Jurkat, Clone E6-1 (cell line): ENCODE measurements around the gene TOLLIP.
A peak's percentile ranks its signal among the peaks of the same experiment; 100 is the strongest.
"Not testable (repeated sequence)": the region's sequence is repeated elsewhere in the genome, so short reads cannot be mapped to it uniquely, and the experiment has no call there.

Experiments used
- DNase-seq: peaks from one replicate; pipeline ENCODE4 v3.0.0-alpha.2; 2011; ENCODE audit warnings: low read depth, low spot score
- H3K4me3 ChIP-seq: 2 replicates; pipeline ENCODE4 v1.5.1; 2011; ENCODE audit warnings: mild to moderate bottlenecking, low read length, control low read depth, moderate library complexity

The TOLLIP gene

DNA sequence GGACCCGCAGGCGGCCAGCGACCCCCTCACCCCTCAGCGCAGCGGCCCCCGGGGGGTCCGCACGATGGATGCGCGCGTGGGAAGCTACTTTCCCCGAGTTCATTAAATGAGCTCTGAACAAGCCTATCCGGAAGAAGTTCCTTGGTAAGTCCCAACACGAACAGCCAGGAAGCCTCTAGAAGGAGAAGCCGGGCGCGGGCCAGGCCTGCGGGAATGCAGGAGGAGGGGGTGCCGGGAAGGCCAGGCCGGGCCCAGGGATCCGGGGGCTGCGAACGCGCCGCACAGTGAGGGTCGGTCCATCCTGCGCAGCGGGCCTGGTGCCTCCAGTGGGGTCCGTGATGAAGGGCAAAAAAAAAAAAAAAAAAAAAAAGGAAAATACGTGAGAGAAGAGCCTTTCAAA is 36.9 kb downstream of the TOLLIP start:
- DNase-seq, result no peak

DNA sequence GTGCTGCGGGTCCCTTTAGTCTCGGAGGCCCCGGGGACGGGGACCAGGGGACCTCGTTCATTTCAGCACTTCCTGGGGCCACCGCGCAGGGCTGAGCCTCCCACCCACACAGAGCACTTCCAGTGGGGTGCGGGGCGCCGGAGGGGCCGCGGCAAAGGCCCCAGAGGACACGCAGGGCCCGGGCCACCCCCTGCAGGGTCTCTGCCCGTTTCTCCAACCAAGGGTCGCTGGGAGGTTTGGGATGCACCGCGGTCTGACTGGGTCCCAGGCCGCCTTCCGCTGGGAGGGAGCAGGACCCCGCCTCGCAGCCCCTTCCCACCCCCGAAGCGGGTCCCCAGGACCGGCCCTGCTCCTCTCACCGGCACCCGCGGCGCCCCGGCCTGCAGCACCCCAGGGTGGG is 37.5 kb downstream of the TOLLIP start:
- no peak overlapping the region for H3K4me3 ChIP-seq
- DNase-seq, result no peak

More for the DNA sequence above, 36.9 kb downstream of the TOLLIP start:
- H3K4me3 ChIP-seq, result no peak overlapping the region

DNA sequence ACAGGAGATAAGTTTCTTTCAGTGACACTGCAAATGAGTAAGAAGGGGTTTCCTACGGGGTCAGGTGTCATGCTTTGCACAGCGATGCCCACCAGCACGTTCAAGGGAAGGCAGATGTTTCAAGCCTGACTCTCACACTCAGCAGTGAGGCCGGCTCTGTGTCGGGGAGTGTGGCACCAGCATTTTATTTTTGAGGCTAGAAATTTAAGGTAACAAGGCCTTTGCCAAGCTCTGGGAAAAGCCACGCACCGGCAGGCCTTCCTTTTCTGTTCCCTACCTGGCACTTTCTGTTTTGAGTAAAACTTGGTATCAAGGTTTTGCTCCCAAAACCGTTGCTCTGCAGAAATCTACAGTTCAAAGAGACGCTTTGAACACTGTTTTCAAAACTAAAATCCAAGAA is 38.0 kb downstream of the TOLLIP start:
- no peak for DNase-seq
- no peak overlapping the region for H3K4me3 ChIP-seq

DNA sequence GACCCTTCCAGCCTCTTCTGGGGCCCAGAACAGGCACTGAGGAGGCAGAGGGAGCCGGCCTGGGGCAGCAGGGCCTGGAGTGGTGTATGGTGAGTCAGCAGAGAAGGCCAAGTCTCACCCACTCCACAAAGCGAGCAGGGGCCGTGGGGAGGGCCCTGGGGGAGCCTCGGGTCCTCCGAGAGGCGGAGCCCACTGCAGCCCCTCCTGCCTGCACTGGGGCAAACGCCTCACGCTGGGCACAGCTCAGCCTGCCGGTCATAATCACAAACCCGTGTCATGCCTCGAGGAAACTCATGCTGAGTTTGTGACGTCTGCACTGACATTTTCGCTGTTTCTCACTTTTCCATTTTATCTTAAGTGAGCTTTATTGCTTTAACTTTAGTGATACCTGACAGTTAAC is 38.4 kb downstream of the TOLLIP start:
- H3K4me3 ChIP-seq, result no peak overlapping the region
- DNase-seq, result no peak

DNA sequence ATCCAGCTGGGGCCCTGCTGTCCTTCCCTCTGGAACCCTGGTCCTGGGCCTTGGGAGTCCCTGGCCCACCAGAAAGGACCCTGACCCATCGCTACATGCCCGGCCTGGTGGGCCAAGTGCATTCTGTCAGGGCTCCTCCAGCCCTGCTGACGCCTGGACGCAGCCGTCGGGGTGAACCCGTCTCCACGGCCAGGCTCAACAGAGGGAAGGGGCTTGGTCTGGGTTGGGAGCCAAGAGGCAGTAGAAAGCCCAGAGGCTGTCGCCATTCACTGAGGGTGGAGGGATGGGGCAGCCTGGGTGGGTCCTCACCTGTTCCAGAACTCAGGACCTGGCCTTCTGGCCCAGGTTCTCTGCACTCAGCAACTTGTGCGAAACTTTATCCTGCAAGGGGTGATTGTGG is 39.0 kb downstream of the TOLLIP start:
- no peak for DNase-seq
- H3K4me3 ChIP-seq, result no peak overlapping the region

DNA sequence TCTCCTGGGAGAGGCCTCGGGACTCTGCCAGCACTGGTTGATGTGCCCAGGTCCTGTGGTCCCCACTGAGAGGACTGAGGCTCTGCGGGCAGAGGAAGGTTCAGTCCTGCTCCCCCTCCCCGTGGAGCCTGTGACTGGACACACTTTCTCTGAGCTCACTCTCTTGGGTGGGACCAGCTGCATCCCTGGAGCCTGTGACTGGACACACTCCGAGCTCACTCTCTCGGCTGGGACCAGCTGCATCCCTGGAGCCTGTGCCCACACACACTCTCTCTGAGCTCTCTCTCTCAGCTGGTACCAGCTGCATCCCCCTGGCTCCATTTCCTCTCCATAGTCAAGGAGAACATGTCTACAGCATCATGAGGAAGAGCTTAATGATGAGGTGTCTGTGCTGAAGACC is 39.5 kb downstream of the TOLLIP start:
- DNase-seq, result no peak
- no peak overlapping the region for H3K4me3 ChIP-seq

DNA sequence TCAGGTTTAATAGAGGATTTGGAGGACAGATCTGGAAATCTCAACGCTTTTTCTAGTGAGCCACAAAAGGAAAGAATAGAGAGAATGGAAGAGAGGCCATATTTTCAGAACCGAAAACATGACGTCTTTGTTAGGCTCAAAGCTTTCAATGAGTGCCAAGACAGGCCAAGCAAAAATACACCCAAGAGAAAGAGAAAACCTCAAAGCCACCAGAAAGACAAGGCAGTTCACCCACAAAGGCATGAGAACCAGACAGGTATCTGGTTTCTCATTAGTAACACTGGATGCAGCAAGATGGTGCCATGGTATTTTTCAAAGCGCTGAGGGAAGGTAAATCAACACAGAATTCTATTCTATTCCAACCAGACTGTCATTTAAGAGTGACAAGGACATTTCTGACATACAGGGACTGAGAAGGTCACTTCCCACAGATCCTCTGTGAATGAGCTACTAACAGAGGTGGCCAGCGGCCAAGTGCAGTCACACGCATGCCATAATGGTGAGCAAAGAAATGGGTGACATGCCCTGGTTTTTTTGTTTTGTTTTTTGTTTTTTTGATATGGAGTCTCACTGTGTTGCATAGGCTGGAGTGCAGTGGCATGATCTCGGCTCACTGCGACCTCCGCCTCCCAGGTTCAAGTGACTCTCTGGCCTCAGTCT is 41.9 kb downstream of the TOLLIP start:
- DNase-seq, result peak; percentile 60
- no peak overlapping the region for H3K4me3 ChIP-seq

DNA sequence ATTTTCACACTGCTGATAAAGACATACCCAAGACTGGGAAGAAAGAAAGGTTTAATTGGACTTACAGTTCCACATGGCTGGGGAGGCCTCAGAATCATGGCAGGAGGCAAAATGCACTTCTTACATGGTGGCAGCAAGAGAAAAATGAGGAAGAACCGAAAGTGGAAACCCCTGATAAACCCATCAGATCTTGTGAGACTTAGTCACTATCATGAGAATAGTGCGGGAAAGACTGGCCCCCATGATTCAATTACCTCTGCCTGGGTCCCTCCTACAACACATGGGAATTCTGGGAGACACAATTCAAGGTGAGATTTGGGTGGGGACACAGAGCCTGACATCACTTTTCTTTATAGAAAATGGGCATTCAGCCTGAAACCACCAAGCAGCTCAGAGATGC is 42.5 kb downstream of the TOLLIP start:
- H3K4me3 ChIP-seq, DNase-seq: not testable (repeated sequence)

DNA sequence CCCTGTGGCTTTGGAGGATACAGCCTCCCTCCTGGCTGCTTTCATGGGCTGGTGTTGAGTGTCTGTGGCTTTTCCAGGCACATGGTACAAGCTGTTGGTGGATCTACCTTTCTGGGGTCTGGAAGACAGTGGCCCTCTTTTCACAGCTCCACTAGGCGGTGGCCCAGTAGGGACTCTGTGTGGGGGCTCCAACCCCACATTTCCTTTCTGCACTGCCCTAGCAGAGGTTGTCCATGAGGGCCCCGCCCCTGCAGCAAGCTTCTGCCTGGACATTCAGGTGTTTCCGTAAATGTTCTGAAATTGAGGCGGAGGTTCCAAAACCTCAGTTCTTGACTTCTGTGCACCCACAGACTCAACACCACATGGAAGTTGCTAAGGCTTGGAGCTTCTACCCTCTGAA is 44.0 kb downstream of the TOLLIP start:
- H3K4me3 ChIP-seq, DNase-seq: not testable (repeated sequence)

DNA sequence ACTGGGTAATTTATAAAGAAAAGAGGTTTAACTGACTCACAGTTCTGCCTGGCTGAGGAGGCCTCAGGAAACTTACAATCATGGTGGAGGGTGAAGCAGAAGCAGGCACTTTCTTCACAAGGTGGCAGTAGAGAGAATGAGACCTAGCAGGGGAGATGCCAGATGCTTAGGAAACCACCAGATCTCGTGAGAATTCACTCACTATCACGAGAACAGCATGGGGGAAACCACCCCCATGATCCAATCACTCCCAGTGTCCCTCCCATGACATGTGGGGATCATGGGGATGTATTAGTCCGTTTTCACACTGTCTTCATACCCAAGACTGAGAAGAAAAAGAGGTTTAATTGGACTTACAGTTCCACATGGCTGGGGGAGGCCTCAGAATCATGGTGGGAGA is 45.0 kb downstream of the TOLLIP start:
- DNase-seq, result peak; percentile 44
- H3K4me3 ChIP-seq, result not testable (repeated sequence)

DNA sequence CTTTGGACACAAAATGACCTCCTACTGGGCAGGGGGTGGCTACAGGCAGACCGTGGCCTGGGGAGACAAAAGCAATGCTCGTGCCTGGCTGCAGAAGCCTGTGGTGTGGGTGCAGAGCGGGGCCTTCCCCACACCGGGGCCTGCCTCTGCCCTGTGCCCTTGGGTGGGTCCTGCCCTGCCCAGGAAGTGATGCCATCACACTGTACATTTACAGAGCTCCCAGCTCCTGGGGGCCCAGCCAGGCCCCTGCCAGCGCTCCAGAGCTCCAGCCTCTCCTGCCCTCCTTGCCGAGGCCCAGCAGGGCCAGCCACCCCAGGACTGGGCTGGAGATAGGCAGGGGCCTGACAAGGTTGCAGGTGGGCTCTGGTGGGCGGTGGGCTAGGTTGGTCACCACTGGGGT is 46.4 kb downstream of the TOLLIP start:
- no peak for DNase-seq
- H3K4me3 ChIP-seq, result peak overlapping the region; percentile 66

DNA sequence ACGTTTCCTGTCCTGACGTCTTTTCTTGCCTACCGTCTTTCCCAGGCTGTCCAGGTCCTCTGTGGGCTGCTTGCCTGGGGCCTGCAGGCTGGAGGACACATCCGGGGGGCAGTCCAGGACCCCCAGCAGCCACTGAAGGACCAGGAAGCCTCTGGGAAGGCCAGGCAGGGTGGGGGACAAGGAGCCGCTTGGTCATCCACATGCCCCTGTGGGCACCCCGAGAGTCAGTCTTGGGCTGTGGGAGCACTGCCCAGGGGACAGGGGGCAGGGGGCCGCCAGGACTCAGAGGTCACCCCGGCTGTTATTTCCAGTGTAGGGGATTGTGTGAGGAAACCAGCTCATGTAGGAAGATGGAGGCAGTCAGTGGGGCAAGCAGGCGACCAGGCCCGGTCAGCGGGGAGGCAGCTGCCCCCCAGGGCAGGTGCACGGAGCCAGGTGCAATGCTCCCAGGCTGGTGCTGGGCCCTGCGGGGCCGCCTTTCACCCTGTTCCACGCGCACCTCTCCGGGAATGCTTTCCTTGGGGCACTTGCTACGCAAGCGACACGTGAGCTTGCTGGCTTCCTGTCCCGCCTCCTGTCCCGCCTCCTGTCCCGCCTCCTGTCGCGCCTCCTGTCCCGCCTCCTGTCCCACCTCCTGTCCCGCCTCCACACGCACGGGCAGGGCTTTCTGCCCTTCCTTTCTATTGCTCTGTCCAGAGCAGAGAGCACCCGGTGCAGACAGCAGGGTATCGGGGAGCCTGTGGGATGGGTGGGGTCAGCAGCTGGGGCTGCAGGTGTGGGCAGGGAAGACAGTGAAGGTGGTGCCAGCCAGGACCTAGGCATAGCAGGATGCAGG is 47.0 kb downstream of the TOLLIP start:
- peak overlapping the region; percentile 66 for H3K4me3 ChIP-seq
- DNase-seq, result peak; percentile 80

DNA sequence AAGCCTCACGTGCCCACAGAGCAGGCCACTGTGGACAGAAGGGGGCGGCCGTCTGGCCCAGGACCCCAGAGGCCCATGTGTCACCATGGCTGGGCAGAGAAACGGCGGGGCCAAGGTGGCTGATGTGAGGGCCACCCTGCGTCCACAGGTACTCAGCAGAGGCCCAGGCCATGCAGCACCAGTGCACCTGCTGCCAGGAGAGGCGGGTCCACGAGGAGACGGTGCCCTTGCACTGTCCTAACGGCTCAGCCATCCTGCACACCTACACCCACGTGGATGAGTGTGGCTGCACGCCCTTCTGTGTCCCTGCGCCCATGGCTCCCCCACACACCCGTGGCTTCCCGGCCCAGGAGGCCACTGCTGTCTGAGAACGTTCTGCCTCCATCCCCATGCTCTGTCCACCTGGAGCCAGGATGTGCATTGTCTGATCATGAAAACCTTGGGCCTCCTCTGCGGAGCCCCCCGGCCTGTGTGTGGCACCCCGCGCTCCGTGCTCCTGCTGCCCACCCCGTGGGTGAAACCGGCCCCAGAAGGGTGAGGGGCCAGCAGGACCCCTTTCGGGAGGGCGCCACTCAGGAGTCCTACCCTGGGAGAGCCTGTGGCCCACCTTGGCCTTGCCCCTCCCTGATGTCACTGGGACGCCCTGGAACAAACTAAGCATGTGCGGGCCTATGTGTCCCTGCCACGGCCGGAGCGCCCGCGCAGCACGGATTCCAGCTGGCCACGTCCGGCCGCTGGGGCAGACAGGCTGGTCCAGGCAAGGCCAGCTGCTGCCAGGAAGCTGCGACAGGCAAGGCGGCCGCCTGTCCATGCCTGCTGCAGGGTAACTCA is 48.0 kb downstream of the TOLLIP start:
- no peak for DNase-seq
- peak overlapping the region; percentile 66 for H3K4me3 ChIP-seq

DNA sequence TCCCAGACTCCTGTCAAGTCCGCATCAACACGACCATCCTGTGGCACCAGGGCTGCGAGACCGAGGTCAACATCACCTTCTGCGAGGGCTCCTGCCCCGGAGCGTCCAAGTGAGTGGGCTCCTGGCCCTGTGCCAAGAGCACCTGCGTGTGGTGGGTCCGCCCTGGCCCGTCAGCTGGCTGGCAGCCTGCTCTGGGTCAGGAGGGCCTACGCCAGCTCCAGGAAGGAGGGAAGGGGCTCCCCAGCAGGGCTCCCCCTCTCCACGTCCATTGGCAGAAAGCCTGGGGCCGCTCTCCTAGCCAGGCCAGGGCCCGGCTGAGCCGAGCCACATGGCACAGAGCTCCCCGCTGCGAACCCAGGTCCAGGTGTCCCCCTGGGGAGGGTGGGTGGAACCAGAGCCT is 48.8 kb downstream of the TOLLIP start:
- no peak overlapping the region for H3K4me3 ChIP-seq
- DNase-seq, result no peak

DNA sequence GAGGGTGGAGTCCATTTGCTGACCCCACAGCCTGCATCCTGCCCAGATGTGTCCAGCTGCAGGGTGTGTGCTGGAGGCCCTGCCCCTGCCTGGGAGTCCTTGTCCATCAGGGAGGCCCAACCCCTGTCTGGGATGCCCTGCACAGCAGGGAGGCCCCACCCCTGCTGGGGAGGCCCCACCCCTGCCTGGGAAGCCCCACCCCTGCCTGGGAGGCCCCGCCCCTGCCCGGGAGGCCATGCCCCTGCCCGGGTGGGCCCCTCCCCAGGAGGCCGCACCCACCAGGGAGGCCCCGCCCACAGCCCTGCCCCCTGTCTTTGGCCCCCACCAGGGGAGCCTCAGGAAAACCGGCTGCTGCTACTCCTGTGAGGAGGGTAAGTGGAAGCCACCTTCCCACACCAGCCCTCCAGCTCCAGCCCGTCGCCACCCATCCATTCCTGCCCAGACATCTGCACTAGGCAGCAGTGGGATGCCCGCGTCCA is 49.4 kb downstream of the TOLLIP start:
- DNase-seq, result no peak
- no peak overlapping the region for H3K4me3 ChIP-seq

DNA sequence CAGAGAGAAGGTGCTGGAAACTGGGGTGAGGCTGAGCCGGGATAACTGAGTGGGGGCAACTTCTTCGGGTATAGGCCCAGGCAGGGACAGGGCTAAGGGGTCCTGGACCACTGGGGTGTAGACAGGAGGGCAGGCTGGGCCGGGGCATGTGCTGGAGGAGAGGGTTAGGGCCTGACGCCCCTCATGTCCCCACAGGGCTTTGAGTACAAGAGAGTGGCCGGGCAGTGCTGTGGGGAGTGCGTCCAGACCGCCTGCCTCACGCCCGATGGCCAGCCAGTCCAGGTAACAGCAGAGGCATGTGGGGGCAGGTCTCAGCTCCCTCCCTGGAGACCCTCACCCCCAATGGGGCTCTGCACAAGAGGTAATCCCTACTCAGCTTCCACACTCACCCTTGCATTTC is 49.9 kb downstream of the TOLLIP start:
- no peak for DNase-seq
- no peak overlapping the region for H3K4me3 ChIP-seq

DNA sequence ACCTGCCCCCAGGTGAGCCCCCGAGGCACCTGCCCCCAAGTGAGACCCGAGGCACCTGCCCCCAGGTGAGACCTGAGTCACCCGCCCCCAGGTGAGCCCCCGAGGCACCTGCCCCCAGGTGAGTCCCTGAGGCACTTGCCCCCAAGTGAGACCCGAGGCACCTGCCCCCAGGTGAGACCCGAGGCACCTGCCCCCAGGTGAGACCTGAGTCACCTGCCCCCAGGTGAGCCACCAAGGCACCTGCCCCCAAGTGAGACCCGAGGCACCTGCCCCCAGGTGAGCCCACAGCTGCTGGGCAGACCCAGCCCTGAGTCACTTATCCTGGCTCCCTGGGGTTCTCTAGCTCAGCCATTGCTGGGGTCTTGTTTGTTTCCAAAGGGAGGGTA is 50.4 kb downstream of the TOLLIP start:
- DNase-seq, result no peak
- H3K4me3 ChIP-seq, result no peak overlapping the region

DNA sequence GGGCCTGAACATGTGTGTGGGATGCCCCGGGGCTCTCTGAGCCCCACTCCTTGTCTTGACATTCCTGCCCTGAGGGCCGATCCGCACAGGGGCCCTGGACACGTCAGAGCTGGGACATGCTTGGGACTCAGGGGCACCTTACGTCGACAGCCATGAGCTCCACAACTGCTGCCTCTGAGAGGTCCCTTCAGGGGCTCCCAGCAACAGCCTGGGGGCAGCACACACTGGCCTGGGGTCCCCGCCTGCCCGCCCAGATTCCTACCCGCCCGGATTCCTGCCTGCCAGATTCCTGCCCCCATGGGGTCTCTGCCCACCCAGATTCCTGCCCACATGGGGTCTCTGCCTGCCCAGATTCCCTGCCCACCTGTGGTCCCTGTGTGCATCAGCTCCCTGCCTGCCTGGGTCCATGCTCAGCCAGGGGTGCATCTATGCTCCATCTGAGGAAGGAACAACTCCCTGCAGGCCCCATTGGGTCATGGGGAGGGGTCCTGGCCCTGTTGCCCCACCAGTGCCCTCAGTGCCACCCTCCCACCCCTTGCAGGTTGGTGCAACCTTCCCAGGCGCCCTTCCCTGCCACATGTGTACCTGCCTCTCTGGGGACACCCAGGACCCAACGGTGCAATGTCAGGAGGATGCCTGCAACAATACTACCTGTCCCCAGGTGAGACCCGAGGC is 50.9 kb downstream of the TOLLIP start:
- H3K4me3 ChIP-seq, result no peak overlapping the region
- DNase-seq, result no peak

DNA sequence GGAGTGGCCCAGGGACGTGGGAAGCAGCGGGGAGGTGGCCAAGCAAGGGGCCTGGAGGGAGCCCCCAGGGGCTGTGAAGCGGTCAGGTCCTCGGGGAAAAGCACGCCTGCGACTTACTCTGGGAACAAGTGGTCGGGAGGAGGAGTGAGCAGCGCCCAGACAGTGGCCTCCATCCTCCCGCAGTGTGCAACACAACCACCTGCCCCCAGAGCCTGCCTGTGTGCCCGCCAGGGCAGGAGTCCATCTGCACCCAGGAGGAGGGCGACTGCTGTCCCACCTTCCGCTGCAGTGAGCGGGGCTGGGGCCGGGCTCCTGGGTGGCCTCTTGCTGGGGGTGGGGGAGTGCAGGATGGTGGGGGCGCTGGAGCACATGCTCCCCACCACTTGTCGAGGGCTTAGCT is 51.5 kb downstream of the TOLLIP start:
- DNase-seq, result no peak
- no peak overlapping the region for H3K4me3 ChIP-seq
